ENCODE data around the gene RUNX3.
"Not testable (repeated sequence)": the region's sequence is repeated elsewhere in the genome, so short reads cannot be mapped to it uniquely, and the experiment has no call there.

The RUNX3 gene

GRCh38 chr1:24909388-24909898 lies 20.6 kb downstream of the RUNX3 start:
- H3K27ac ChIP-seq: no peak overlapping the region
- no peak overlapping the region for H3K4me3 ChIP-seq
- H3K4me1 ChIP-seq: peaks cover 6% of the 10 kb centered on the region
- no peaks in the 10 kb centered on the region for H3K36me3 ChIP-seq
- peaks cover 9% of the 10 kb centered on the region for H3K9me3 ChIP-seq
- H3K27me3 ChIP-seq: peaks cover 15% of the 10 kb centered on the region
- no peak overlapping the region for H3K4me2 ChIP-seq
- H3K9ac ChIP-seq: no peak overlapping the region
- H4K20me1 ChIP-seq: peaks cover 25% of the 10 kb centered on the region; the same call in 1 of the 2 replicates
- TF ChIP-seq Cebpa-rat (IDR thresholded peaks at IDR 0.05): no peak

- Histone ChIP-seq H3K9me3 (peaks cover 9% of the 10 kb centered on the region), H3K27ac (no peak overlapping the region), H3K36me3 (no peaks in the 10 kb centered on the region), H3K4me2 (no peak overlapping the region), H3K4me1 (no peaks in the 10 kb centered on the region), H4K20me1 (peaks cover 18% of the 10 kb centered on the region; the same call in 1 of the 2 replicates), H3K27me3 (peaks cover 8% of the 10 kb centered on the region), H3K9ac (no peak overlapping the region), H3K4me3 (no peak overlapping the region)
- TF ChIP-seq Cebpa-rat (IDR thresholded peaks at IDR 0.05): no peak
These were observed 21.4 kb downstream of the RUNX3 start for GRCh38 chr1:24908591-24909259.

- not testable (repeated sequence) for H3K27ac ChIP-seq, H3K27me3 ChIP-seq, H3K4me1 ChIP-seq, H3K36me3 ChIP-seq, H3K4me2 ChIP-seq, H3K9ac ChIP-seq, H3K9me3 ChIP-seq, H4K20me1 ChIP-seq, H3K4me3 ChIP-seq
These were observed 22.3 kb downstream of the RUNX3 start for GRCh38 chr1:24907587-24908294.

DNA sequence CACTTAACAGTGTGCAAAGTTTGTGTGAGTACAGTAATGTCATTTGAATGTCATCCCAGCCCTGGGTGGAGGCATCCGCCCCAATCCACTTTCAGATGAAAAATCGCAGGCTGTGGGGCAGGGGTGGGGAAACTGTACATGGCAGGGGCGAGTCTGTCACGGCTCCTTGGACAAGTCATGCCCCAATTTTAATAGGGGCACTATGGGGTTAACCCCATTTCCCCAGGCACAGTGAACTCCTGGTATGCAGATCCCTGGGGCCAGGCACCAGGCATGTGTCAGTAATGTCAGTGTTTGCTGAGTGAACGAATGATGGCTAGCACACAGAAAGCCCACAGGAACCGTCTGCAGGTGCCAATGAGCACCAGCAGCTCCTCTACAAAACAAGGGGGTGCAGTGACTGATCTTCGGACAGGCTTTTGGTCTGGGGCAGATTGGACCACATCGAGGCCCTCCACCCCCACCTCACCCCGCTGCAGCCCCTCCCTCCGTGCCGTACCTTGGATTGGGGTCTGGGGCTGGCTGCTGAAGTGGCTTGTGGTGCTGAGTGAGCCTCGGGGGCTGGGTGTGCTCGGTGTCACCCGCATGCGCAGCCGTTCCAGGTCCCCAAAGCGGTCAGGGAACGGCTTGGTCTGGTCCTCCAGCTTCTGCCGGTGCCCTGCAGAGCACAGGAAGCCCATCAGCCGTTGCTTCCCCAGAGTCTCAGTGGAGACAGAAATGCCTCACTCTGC lies 23.2 kb downstream of the RUNX3 start:
- Histone ChIP-seq H4K20me1 (peaks cover under 1% of the 10 kb centered on the region; the same call in 1 of the 2 replicates), H3K4me1 (no peaks in the 10 kb centered on the region), H3K4me3 (no peak overlapping the region), H3K9ac (no peak overlapping the region), H3K27me3 (no peaks in the 10 kb centered on the region), H3K9me3 (peaks cover 9% of the 10 kb centered on the region), H3K27ac (no peak overlapping the region), H3K36me3 (no peaks in the 10 kb centered on the region), H3K4me2 (no peak overlapping the region)
- TF ChIP-seq Cebpa-rat (IDR thresholded peaks at IDR 0.05): no peak

GRCh38 chr1:24905979-24906720 lies 23.9 kb downstream of the RUNX3 start:
- H3K4me3 ChIP-seq: no peak overlapping the region
- H3K27ac ChIP-seq: no peak overlapping the region

DNA sequence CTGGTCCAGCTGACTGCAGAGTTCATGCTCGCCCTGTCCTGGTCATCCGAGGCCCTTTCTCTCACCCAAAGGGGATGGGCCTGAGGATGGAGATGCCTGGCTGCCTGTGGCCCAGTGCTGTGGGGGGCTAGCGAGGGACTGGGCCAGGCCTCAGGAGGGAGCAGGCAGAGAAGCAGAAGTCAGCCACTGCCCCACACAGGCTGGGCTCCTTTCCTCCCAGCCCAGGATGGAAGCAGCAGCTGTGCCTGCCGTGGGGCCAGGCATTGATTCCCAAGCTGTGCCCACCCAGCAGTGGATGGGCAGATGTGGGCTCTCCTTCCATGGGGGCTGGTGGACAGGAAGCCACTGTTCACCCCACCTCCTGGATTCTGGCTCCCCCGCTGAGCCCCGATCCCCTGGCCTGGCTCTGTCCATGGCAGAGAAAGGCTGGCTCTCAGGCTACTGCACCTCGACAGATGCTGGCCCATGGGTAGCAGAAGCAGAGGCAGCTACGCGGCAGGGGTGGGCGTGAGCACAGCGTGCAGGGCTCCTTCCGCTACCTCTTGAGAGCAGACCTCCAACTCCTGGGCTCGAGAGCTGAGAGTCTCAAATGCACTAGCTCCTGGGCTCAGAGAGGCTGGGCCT lies 24.6 kb downstream of the RUNX3 start:
- H3K4me2 ChIP-seq: no peak overlapping the region
- no peak overlapping the region for H3K9ac ChIP-seq
- no peaks in the 10 kb centered on the region for H3K27me3 ChIP-seq
- H3K27ac ChIP-seq: no peak overlapping the region
- H3K36me3 ChIP-seq: no peaks in the 10 kb centered on the region
- H4K20me1 ChIP-seq: no peaks in the 10 kb centered on the region
- TF ChIP-seq Cebpa-rat (IDR thresholded peaks at IDR 0.05): no peak
- H3K4me1 ChIP-seq: peaks cover 10% of the 10 kb centered on the region
- no peak overlapping the region for H3K4me3 ChIP-seq
- peaks cover 9% of the 10 kb centered on the region for H3K9me3 ChIP-seq

More at GRCh38 chr1:24905979-24906720, 23.9 kb downstream of the RUNX3 start:
- no peak for TF ChIP-seq Cebpa-rat (IDR thresholded peaks at IDR 0.05)
- no peak overlapping the region for H3K9ac ChIP-seq
- H3K9me3 ChIP-seq: peaks cover 9% of the 10 kb centered on the region
- H4K20me1 ChIP-seq: no peaks in the 10 kb centered on the region
- H3K36me3 ChIP-seq: no peaks in the 10 kb centered on the region
- no peaks in the 10 kb centered on the region for H3K27me3 ChIP-seq
- H3K4me1 ChIP-seq: peaks cover 4% of the 10 kb centered on the region
- no peak overlapping the region for H3K4me2 ChIP-seq

DNA sequence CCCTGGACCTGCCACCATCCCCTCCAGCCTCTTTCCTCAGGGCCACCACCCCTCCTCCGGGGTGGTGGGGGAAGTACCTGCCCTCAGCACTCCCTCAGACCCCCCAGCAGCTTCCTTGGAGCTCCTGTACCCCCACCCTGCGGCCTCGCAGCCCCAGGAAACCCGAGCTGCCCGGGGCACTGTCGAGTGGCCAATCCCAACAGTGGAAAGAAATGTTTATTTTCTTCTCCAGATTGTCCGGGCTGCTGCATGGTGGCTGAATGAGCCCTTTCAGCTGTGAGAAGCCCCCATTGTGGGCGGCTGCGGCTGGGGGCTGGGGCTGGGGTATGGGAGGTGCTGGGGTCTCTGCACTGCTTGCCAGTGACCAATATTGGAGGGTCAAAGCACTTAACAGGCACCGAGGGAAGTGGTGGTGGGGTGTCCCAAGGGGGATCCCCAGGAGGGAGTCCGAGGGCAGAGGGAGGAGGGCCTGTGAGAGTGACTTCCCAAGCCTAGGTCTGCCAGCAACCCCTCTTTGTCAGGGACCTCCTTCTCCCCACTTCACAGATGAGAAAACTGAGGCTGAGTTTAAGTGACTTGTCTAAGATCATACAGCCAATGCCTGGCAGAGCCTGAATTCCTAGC lies 25.2 kb downstream of the RUNX3 start:
- 0 out of 2 replicates have a peak, but pooled peaks cover 3% of the 10 kb centered on the region for H3K27me3 ChIP-seq
- H3K9ac ChIP-seq: no peak overlapping the region
- no peak overlapping the region for H3K4me3 ChIP-seq
- peaks cover 14% of the 10 kb centered on the region for H3K4me1 ChIP-seq
- H4K20me1 ChIP-seq: no peaks in the 10 kb centered on the region
- peaks cover 9% of the 10 kb centered on the region for H3K9me3 ChIP-seq
- no peak for TF ChIP-seq Cebpa-rat (IDR thresholded peaks at IDR 0.05)
- H3K4me2 ChIP-seq: no peak overlapping the region
- H3K27ac ChIP-seq: no peak overlapping the region
- no peaks in the 10 kb centered on the region for H3K36me3 ChIP-seq

GRCh38 chr1:24903955-24904730 lies 25.9 kb downstream of the RUNX3 start:
- Histone ChIP-seq H3K9me3 (peaks cover 9% of the 10 kb centered on the region), H3K36me3 (no peaks in the 10 kb centered on the region), H3K4me2 (no peak overlapping the region), H4K20me1 (no peaks in the 10 kb centered on the region), H3K4me1 (peaks cover 14% of the 10 kb centered on the region), H3K9ac (no peak overlapping the region), H3K4me3 (no peak overlapping the region), H3K27ac (no peak overlapping the region), H3K27me3 (0 out of 2 replicates have a peak, but pooled peaks cover 3% of the 10 kb centered on the region)
- no peak for TF ChIP-seq Cebpa-rat (IDR thresholded peaks at IDR 0.05)

Measured in BLaER1 (cell line).